HAP-1 (cell line): ENCODE results near the gene NKAIN2.
"Not testable (repeated sequence)": the region's sequence is repeated elsewhere in the genome, so short reads cannot be mapped to it uniquely, and the experiment has no call there.

ENCODE experiments used
- DNase-seq, 2 experiments: peaks; one replicate each; pipeline ENCODE4 v3.0.0-alpha.2; 2016 to 2020; ENCODE audit warnings: low spot score in 2 of 2
- H3K27me3 ChIP-seq: fragments of 250-450 bp; sonication (Bioruptor Pico); 2 replicates; pipeline ENCODE4 v1.5.1; 2020; ENCODE audit warnings: low read depth, mild to moderate bottlenecking, moderate library complexity
- H3K36me3 ChIP-seq: fragments of 250-450 bp; sonication (Bioruptor Pico); replicated peaks from 2 replicates; pipeline ENCODE4 v1.5.1; 2020; ENCODE audit warnings: mild to moderate bottlenecking
- H3K4me1 ChIP-seq: fragments of 250-450 bp; sonication (Bioruptor Pico); 2 replicates; pipeline ENCODE4 v1.5.1; 2020; ENCODE audit warnings: mild to moderate bottlenecking
- H3K4me3 ChIP-seq: fragments of 250-450 bp; sonication (Bioruptor Pico); 2 replicates; pipeline ENCODE4 v1.5.1; 2020; ENCODE audit warnings: mild to moderate bottlenecking, moderate library complexity
- H3K9me3 ChIP-seq: fragments of 250-450 bp; sonication (Bioruptor Pico); 2 replicates; pipeline ENCODE4 v1.5.1; 2020; ENCODE audit warnings: mild to moderate bottlenecking, moderate library complexity
- in situ Hi-C: fragments of 300-500 bp; cut with MboI; formaldehyde crosslinking; loops from 3 replicates; pipeline ENCODE4 v1.14.3; 2020; ENCODE audit warnings: low sequenced_read_pairs, inconsistent platforms, mixed read lengths

The NKAIN2 gene

GRCh38 chr6:124008988-124009765 lies 205.5 kb downstream of the NKAIN2 start:
- Histone ChIP-seq H3K4me1 (no peaks in the 10 kb centered on the region), H3K9me3 (no peaks in the 10 kb centered on the region), H3K36me3 (no peaks in the 10 kb centered on the region), H3K27me3 (no peaks in the 10 kb centered on the region), H3K4me3 (no peak overlapping the region)
- DNase-seq: no peak
- in situ Hi-C loops: no loop called here

DNA sequence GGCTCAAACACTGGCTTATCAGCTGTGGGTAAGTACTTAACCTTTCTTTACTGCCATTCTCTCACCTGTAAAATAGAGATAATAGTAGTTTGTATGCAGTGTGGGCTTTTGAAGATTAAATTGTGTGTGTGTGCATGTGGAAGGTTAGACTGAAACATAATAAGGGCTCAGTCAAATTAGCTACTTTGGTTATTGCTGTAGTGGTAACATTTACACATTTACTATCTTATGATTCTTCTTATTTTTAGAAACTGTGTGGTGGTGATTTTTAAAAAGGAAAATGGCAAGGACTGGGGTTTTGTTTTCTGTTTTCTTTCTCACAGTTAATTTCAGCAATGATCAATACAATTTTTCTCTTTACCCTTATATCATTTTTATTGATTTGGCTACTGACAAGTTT lies 206.9 kb downstream of the NKAIN2 start:
- no peak overlapping the region for H3K4me3 ChIP-seq
- in situ Hi-C loops: no loop called here
- DNase-seq: no peak

GRCh38 chr6:124011180-124011579 lies 207.5 kb downstream of the NKAIN2 start:
- Histone ChIP-seq H3K9me3 (no peaks in the 10 kb centered on the region), H3K27me3 (no peaks in the 10 kb centered on the region), H3K4me3 (no peak overlapping the region), H3K36me3 (no peaks in the 10 kb centered on the region), H3K4me1 (no peaks in the 10 kb centered on the region)
- no peak for DNase-seq
- in situ Hi-C loops: no loop called here

More for the DNA sequence above, 206.9 kb downstream of the NKAIN2 start:
- Histone ChIP-seq H3K4me1 (no peaks in the 10 kb centered on the region), H3K27me3 (no peaks in the 10 kb centered on the region), H3K36me3 (no peaks in the 10 kb centered on the region), H3K9me3 (no peaks in the 10 kb centered on the region)

GRCh38 chr6:124022051-124022450 lies 218.4 kb downstream of the NKAIN2 start:
- H3K36me3 ChIP-seq, in situ Hi-C loops, H3K4me3 ChIP-seq, H3K9me3 ChIP-seq, DNase-seq, H3K27me3 ChIP-seq, H3K4me1 ChIP-seq: not testable (repeated sequence)

DNA sequence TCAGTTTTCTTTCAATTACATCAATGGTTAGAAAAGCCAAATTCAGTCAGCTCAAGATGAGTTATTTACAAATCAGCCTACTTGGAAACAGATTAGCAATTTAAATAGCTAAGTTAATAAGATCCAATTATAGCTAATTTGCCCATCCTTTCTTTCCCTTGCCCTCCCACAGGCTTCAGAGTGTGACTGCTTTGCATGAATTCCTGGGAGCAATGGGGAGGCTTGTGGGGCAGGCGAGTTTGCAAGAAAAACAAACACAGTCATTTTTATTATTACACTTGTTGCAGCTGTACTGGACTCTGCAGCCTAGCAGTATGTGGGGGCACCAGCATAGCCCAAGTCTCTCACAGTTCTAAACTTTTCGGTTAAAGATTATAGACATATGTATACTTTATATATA lies 219.0 kb downstream of the NKAIN2 start:
- DNase-seq: no peak
- in situ Hi-C loops: no loop called here
- Histone ChIP-seq H3K4me1 (no peaks in the 10 kb centered on the region), H3K36me3 (no peaks in the 10 kb centered on the region), H3K4me3 (no peak overlapping the region), H3K27me3 (no peaks in the 10 kb centered on the region), H3K9me3 (no peaks in the 10 kb centered on the region)

DNA sequence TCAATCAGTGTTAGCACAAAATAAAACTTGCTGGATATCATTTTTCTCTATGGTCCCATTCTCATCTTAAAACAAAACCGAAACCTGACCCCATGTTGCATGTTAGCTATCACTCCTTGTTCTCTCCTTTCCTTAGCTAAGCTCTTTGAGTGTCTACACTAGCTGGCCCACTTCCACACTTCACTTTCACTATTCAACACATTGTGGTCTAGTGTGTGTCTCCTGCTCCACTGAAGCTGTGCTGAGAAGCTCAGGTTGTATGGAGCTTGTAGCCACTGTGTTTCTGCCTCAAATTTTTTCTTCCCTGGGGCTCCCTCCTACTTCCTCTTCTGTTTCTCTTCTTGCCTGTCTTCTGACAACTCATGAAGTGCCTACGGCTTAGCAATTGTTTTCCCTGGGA lies 223.0 kb downstream of the NKAIN2 start:
- Histone ChIP-seq H3K27me3 (no peaks in the 10 kb centered on the region), H3K4me1 (no peaks in the 10 kb centered on the region), H3K4me3 (no peak overlapping the region), H3K36me3 (no peaks in the 10 kb centered on the region), H3K9me3 (no peaks in the 10 kb centered on the region)
- no peak for DNase-seq
- in situ Hi-C loops: no loop called here

DNA sequence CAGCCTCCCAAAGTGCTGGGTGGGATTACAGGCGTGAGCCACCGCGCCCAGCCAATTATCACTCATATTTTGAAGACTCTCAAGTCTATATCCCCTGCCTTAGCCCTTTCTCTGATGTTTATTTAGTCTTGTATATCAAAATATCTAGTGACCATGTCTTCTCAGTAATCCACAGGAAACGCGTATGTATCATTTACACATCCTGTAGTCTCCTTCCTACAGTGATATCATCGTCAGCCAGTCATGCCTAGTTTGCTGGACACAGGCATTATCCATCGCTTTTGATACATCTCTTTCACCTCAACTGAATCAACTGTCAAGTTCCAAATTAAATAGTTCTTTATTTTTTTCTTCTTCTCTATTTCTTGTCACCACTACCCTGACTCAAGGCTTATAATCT lies 223.7 kb downstream of the NKAIN2 start:
- DNase-seq: no peak
- Histone ChIP-seq H3K36me3 (no peaks in the 10 kb centered on the region), H3K4me3 (no peak overlapping the region), H3K27me3 (no peaks in the 10 kb centered on the region), H3K9me3 (no peaks in the 10 kb centered on the region), H3K4me1 (no peaks in the 10 kb centered on the region)
- in situ Hi-C loops: no loop called here

DNA sequence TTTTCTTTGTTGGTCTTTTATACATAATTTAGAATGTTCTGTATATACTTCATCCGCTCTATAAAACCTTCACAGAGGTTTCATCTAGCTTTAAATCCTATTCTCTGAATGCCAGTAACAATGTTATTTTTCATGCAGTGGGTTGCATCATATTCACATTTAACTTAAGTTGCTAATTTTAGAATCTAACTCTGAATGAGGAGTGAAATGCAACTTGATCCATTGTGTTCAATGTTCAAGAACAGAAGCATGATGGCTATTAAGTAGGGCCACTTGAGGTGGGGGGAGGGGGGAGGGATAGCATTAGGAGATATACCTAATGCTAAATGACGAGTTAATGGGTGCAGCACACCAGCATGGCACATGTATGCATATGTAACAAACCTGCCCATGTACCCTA lies 224.5 kb downstream of the NKAIN2 start:
- no peaks in the 10 kb centered on the region for H3K27me3 ChIP-seq
- no peaks in the 10 kb centered on the region for H3K4me1 ChIP-seq
- H3K9me3 ChIP-seq: no peaks in the 10 kb centered on the region
- in situ Hi-C loops: no loop called here
- H3K4me3 ChIP-seq: no peak overlapping the region
- DNase-seq: no peak
- H3K36me3 ChIP-seq: no peaks in the 10 kb centered on the region

DNA sequence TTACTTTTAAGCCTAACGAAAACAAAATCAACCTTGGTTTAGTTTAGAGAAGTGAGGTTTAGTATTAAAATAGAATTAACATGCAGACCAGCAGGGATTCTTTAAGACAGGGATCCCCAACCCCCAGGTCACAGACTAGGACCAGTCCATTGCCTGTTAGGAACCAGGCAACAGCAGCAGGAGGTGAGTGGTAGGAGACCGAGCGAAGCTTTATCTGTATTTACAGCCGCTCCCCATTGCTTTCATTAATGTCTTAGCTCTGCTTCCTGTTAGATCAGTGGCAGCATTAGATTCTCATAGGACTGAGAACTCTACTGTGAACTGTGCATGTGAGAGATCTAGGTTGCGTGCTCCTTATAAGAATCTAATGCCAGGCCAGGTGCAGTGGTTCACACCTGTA lies 225.9 kb downstream of the NKAIN2 start:
- no peak for DNase-seq
- Histone ChIP-seq H3K27me3 (no peaks in the 10 kb centered on the region), H3K4me3 (no peak overlapping the region), H3K9me3 (no peaks in the 10 kb centered on the region), H3K4me1 (no peaks in the 10 kb centered on the region), H3K36me3 (no peaks in the 10 kb centered on the region)
- in situ Hi-C loops: no loop called here

DNA sequence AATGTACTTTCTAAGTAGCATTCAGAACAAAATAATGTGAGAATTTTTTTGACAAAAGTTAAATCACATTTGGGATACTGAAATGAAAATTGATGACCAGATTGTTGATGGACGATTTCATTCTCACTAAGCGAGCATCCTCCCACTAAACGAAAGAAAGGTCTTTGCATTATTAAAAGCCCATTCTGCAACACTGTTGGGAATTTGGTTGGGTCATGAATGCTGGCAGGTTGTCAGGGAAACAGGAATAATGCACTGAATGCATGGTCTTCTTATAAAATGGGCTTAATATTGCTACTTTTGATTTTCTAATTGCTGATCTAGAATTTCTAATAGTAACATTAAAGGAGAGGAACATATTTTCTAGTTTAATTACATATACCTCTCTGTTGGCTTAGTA lies 229.8 kb downstream of the NKAIN2 start:
- H3K4me3 ChIP-seq: no peak overlapping the region
- no peaks in the 10 kb centered on the region for H3K9me3 ChIP-seq
- no peak for DNase-seq
- in situ Hi-C loops: no loop called here
- H3K36me3 ChIP-seq: no peaks in the 10 kb centered on the region
- no peaks in the 10 kb centered on the region for H3K4me1 ChIP-seq
- no peaks in the 10 kb centered on the region for H3K27me3 ChIP-seq

GRCh38 chr6:124036384-124036783 lies 232.7 kb downstream of the NKAIN2 start:
- no peak for DNase-seq
- H3K36me3 ChIP-seq: no peaks in the 10 kb centered on the region
- H3K4me1 ChIP-seq: no peaks in the 10 kb centered on the region
- in situ Hi-C loops: no loop called here
- no peaks in the 10 kb centered on the region for H3K27me3 ChIP-seq
- no peak overlapping the region for H3K4me3 ChIP-seq
- no peaks in the 10 kb centered on the region for H3K9me3 ChIP-seq

DNA sequence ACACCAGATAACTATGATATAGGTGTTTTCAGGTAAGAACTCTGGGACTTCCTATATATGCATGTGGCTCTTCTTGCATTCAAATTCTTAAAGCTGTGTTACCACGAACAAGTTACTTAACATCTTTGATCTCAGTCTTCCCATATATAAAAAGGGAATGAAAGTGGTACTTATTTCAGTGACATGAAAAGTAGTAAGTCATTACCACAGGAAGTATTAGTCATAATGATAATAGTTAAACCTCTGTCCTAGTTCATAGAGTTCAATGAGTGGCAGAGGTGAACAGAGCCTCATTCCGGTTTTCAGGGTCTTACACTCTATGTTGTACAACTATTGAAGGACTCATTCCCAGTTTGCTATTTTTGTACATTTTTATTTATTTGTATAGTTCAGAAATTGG lies 237.0 kb downstream of the NKAIN2 start:
- H3K4me1 ChIP-seq: no peaks in the 10 kb centered on the region
- H3K4me3 ChIP-seq: no peak overlapping the region
- no peaks in the 10 kb centered on the region for H3K9me3 ChIP-seq
- H3K27me3 ChIP-seq: no peaks in the 10 kb centered on the region; the same call in none of the 2 replicates
- in situ Hi-C loops: no loop called here
- no peaks in the 10 kb centered on the region for H3K36me3 ChIP-seq
- no peak for DNase-seq

GRCh38 chr6:124052120-124052519 lies 248.5 kb downstream of the NKAIN2 start:
- Histone ChIP-seq H3K4me3 (no peak overlapping the region), H3K36me3 (no peaks in the 10 kb centered on the region), H3K4me1 (no peaks in the 10 kb centered on the region), H3K27me3 (peaks cover 6% of the 10 kb centered on the region), H3K9me3 (no peaks in the 10 kb centered on the region)
- in situ Hi-C loops: no loop called here
- DNase-seq: no peak

DNA sequence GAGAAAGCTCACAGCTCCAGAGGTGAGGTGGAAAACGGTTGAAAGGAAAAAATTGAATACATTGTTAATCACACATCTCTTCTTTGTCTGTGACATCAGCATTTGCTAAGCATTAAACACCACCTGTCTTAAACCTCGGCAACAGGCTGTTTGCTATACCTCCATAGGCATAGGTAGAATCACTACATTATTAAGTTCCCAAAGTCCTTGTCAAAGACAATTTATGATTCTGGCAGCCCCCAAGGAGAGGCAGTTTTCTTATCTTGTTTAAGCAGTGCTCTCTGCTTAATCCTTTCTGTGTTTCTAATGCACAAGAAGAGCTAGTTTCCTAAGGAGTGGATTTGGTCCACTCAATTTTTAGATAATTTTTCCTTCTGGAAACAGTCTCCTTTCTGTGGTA lies 249.7 kb downstream of the NKAIN2 start:
- Histone ChIP-seq H3K36me3 (no peaks in the 10 kb centered on the region), H3K9me3 (no peaks in the 10 kb centered on the region), H3K27me3 (peaks cover 6% of the 10 kb centered on the region), H3K4me3 (no peak overlapping the region), H3K4me1 (no peaks in the 10 kb centered on the region)
- in situ Hi-C loops: no loop called here
- no peak for DNase-seq

DNA sequence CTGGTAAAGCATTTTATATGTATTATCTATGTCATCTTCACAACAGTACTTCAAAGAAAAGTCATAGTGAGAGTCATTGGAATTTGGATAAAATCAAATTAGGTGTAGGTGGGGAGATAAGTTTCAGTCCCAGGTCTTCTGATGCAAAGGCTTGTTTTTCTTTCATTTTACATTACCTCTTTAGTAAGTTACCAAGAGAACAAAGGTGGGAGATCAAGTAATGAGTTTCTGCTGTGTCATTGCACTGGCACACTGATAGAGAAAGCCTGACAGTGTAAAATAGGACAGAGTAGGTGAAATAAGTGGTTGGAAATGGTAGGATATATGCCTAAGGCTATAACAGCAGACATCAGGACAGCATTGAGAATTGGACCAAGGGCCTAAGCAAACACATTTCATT lies 250.4 kb downstream of the NKAIN2 start:
- Histone ChIP-seq H3K27me3 (peaks cover 6% of the 10 kb centered on the region), H3K4me3 (no peak overlapping the region), H3K9me3 (no peaks in the 10 kb centered on the region), H3K36me3 (no peaks in the 10 kb centered on the region), H3K4me1 (no peaks in the 10 kb centered on the region)
- in situ Hi-C loops: no loop called here
- DNase-seq: no peak
